Measurements from ENCODE around the gene ANK3.

ANK3 gene

DNA sequence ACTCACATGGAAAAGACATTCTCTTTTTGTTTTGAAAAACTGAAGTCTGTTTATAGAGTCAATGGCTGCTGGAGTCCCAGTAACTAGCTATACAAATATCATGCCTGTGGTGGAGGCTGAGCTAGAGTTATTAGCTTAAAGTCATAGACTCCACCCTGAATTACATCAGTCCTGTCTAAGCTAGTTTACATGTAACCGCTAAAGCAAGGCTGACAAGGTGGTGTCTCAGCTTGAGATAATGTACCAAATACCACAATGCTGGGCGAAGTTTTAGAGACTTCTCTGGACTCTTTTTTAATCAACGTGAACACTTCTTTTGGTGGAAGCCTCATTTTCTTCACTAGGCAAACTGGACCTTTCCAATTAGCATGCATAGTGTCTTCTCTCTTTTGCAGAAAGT is 219.4 kb downstream of the ANK3 start:
- Histone ChIP-seq H3K9me3 (ENCODE audit: control insufficient read depth, insufficient read depth, low read depth, low read length) (no peaks in the 10 kb centered on the region), H3K27ac (ENCODE audit: extremely low read depth, low read depth, low read length) (no peak overlapping the region), H3K4me3 (ENCODE audit: low read depth, low read length) (no peak overlapping the region), H3K4me1 (ENCODE audit: control insufficient read depth, insufficient read depth, low read length) (no peaks in the 10 kb centered on the region), H3K36me3 (ENCODE audit: control insufficient read depth in 2 of 2, insufficient read depth in 1 of 2, low read length in 2 of 2) (no peaks in the 10 kb centered on the region)
- TF ChIP-seq, protein P1, sequence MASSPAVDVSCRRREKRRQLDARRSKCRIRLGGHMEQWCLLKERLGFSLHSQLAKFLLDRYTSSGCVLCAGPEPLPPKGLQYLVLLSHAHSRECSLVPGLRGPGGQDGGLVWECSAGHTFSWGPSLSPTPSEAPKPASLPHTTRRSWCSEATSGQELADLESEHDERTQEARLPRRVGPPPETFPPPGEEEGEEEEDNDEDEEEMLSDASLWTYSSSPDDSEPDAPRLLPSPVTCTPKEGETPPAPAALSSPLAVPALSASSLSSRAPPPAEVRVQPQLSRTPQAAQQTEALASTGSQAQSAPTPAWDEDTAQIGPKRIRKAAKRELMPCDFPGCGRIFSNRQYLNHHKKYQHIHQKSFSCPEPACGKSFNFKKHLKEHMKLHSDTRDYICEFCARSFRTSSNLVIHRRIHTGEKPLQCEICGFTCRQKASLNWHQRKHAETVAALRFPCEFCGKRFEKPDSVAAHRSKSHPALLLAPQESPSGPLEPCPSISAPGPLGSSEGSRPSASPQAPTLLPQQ (tag by site-specific recombination; IDR thresholded peaks at IDR 0.05): no peak
- TF ChIP-seq HOXC10 (CRISPR knock-in tag; IDR thresholded peaks at IDR 0.05) (no peak), ZNF274 (IDR thresholded peaks at IDR 0.05; ENCODE audit: low read length) (no peak), ZNF274 (tag by site-specific recombination; IDR thresholded peaks at IDR 0.05; ENCODE audit: borderline replicate concordance) (no peak), ZNF10 (tag by site-specific recombination; IDR thresholded peaks at IDR 0.05) (no peak), ZNF366 (tag by site-specific recombination; conservative IDR thresholded peaks at IDR 0.05) (no peak), ZNF155 (tag by site-specific recombination; IDR thresholded peaks at IDR 0.05) (no peak), ZNF621 (tag by site-specific recombination; IDR thresholded peaks at IDR 0.05) (no peak), ZNF19 (tag by site-specific recombination; IDR thresholded peaks at IDR 0.05; ENCODE audit: low read depth) (no peak), ZFP37 (tag by site-specific recombination; IDR thresholded peaks at IDR 0.05) (no peak), SETDB1 (IDR thresholded peaks at IDR 0.05; ENCODE audit: insufficient read length, low read length) (no peak), SP2 (tag by site-specific recombination; IDR thresholded peaks at IDR 0.05) (no peak), ZNF335 (tag by site-specific recombination; conservative IDR thresholded peaks at IDR 0.05) (no peak), ZNF658 (tag by site-specific recombination; IDR thresholded peaks at IDR 0.05) (no peak), ZNF404 (tag by site-specific recombination; IDR thresholded peaks at IDR 0.05) (no peak), ZNF133 (tag by site-specific recombination; IDR thresholded peaks at IDR 0.05) (no peak), ZNF585B (tag by site-specific recombination; IDR thresholded peaks at IDR 0.05) (no peak), RBAK (tag by site-specific recombination; IDR thresholded peaks at IDR 0.05) (no peak), ZBTB7A (tag by site-specific recombination; IDR thresholded peaks at IDR 0.05; ENCODE audit: low read depth) (no peak)
- TF ChIP-seq, protein P2, sequence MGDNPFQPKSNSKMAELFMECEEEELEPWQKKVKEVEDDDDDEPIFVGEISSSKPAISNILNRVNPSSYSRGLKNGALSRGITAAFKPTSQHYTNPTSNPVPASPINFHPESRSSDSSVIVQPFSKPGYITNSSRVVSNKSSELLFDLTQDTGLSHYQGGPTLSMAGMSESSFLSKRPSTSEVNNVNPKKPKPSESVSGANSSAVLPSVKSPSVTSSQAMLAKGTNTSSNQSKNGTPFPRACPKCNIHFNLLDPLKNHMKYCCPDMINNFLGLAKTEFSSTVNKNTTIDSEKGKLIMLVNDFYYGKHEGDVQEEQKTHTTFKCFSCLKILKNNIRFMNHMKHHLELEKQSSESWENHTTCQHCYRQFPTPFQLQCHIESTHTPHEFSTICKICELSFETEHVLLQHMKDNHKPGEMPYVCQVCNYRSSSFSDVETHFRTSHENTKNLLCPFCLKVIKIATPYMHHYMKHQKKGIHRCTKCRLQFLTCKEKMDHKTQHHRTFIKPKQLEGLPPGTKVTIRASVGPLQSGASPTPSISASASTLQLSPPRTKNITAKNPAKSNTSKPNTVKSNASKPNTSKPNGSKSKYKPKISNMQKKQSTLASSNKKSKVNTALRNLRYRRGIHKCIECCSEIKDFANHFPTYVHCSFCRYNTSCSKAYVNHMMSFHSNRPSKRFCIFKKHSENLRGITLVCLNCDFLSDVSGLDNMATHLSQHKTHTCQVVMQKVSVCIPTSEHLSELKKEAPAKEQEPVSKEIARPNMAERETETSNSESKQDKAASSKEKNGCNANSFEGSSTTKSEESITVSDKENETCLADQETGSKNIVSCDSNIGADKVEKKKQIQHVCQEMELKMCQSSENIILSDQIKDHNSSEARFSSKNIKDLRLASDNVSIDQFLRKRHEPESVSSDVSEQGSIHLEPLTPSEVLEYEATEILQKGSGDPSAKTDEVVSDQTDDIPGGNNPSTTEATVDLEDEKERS (tag by site-specific recombination; IDR thresholded peaks at IDR 0.05): no peak
- TF ChIP-seq, protein P3, sequence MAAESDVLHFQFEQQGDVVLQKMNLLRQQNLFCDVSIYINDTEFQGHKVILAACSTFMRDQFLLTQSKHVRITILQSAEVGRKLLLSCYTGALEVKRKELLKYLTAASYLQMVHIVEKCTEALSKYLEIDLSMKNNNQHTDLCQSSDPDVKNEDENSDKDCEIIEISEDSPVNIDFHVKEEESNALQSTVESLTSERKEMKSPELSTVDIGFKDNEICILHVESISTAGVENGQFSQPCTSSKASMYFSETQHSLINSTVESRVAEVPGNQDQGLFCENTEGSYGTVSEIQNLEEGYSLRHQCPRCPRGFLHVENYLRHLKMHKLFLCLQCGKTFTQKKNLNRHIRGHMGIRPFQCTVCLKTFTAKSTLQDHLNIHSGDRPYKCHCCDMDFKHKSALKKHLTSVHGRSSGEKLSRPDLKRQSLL (tag by site-specific recombination; IDR thresholded peaks at IDR 0.05): no peak
- ChIA-PET CTCF (no interaction called here), POLR2A (no interaction called here)

DNA sequence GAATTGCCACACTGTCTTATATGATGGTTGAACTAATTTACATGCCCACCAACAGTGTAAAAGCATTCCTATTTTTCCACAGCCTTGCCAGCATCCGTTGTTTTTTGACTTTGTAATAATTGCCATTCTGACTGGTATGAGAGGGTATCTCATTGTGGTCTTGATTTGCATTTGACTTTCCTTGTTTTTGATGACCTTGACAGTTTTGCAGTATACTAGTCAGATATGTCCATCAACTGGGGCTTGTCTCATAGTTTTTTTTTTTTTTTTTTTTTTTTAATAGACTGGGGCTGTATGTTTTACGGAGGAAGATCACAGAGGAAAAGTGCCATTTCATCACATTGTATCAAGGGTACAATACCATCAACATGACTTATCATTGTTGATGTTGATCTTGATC is 220.6 kb downstream of the ANK3 start:
- no peaks in the 10 kb centered on the region for H3K9me3 ChIP-seq (ENCODE audit: control insufficient read depth, insufficient read depth, low read depth, low read length)
- no peaks in the 10 kb centered on the region for H3K4me1 ChIP-seq (ENCODE audit: control insufficient read depth, insufficient read depth, low read length)
- H3K4me3 ChIP-seq (ENCODE audit: low read depth, low read length): no peak overlapping the region
- TF ChIP-seq, protein P4, sequence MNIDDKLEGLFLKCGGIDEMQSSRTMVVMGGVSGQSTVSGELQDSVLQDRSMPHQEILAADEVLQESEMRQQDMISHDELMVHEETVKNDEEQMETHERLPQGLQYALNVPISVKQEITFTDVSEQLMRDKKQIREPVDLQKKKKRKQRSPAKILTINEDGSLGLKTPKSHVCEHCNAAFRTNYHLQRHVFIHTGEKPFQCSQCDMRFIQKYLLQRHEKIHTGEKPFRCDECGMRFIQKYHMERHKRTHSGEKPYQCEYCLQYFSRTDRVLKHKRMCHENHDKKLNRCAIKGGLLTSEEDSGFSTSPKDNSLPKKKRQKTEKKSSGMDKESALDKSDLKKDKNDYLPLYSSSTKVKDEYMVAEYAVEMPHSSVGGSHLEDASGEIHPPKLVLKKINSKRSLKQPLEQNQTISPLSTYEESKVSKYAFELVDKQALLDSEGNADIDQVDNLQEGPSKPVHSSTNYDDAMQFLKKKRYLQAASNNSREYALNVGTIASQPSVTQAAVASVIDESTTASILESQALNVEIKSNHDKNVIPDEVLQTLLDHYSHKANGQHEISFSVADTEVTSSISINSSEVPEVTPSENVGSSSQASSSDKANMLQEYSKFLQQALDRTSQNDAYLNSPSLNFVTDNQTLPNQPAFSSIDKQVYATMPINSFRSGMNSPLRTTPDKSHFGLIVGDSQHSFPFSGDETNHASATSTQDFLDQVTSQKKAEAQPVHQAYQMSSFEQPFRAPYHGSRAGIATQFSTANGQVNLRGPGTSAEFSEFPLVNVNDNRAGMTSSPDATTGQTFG (tag by site-specific recombination; IDR thresholded peaks at IDR 0.05; ENCODE audit: borderline replicate concordance): no peak
- TF ChIP-seq ZEB2 (tag by site-specific recombination; IDR thresholded peaks at IDR 0.05) (no peak), ZNF133 (tag by site-specific recombination; IDR thresholded peaks at IDR 0.05) (no peak), ZNF555 (tag by site-specific recombination; conservative IDR thresholded peaks at IDR 0.05) (no peak)
- ChIA-PET POLR2A (no interaction called here), CTCF (no interaction called here)
- H3K27ac ChIP-seq (ENCODE audit: extremely low read depth, low read depth, low read length): no peak overlapping the region
- no peaks in the 10 kb centered on the region for H3K36me3 ChIP-seq (ENCODE audit: control insufficient read depth in 2 of 2, insufficient read depth in 1 of 2, low read length in 2 of 2)
